GM12878 (cell line): ENCODE data around the gene CCNB3. TPM values are rescaled to one million over a fixed set of nuclear protein-coding genes. Genes with fewer than 3 reads are reported as not detected.

ENCODE experiments used
- ATAC-seq: fragments of 200-7000 bp; cut with Tn5 transposase; 3 replicates; pipeline ENCODE4 v1.9.1; 2020; ENCODE audit warnings: mild to moderate bottlenecking, moderate library complexity
- BruUV-seq: library from RNA; stranded (reverse); fragments of 400-500 nt; replicated peaks from 2 replicates; lab custom pipeline; 2021; lab: Mats Ljungman, UMichigan
- CTCF ChIA-PET: fragments of 300-600 bp; sonication (Branson Sonifier 250); formaldehyde crosslinking; extraction: SDS; loops from one replicate; lab custom pipeline; 2021; ENCODE audit warnings: inconsistent platforms; lab: Yijun Ruan, JAX
- POLR2A ChIA-PET: fragments of 350-600 bp; formaldehyde crosslinking; extraction: SDS; loops from one replicate; lab custom pipeline; 2021; ENCODE audit warnings: inconsistent platforms; lab: Charles Lee
- RAD21 ChIA-PET: fragments of 300-600 bp; sonication (Branson Sonifier 250); formaldehyde crosslinking; loops from one replicate; lab custom pipeline; 2023; ENCODE audit warnings: antibody characterized with exemption; ENCODE audit not compliant: unreplicated experiment; lab: Charles Lee
- SMC1A ChIA-PET: fragments of 300-600 bp; sonication (Branson Sonifier 250); formaldehyde crosslinking; loops from one replicate; lab custom pipeline; 2023; ENCODE audit not compliant: unreplicated experiment, uncharacterized antibody; lab: Charles Lee
- DNase-seq: peaks from one replicate; pipeline ENCODE4 v3.0.0-alpha.2; 2011; ENCODE audit warnings: low read depth, low spot score
- FAIRE-seq: peaks from 3 replicates; lab custom pipeline; 2011; peaks lifted over from hg19 to GRCh38; lab: Jason Lieb, UNC
- H2AFZ ChIP-seq: 2 replicates; pipeline ENCODE4 v1.6.0; 2011; ENCODE audit warnings: low read depth, low read length, control low read depth; ENCODE audit not compliant: control insufficient read depth
- H3K27ac ChIP-seq: 2 replicates; pipeline ENCODE4 v1.5.1; 2011; ENCODE audit warnings: control low read depth; ENCODE audit not compliant: control insufficient read depth, insufficient read depth
- H3K27me3 ChIP-seq, 2 experiments: replicated peaks in 1 of 2; 2 replicates each; pipeline versions ENCODE4 v1.6.0 to v1.6.1; 2011; ENCODE audit warnings: low read length in 1 of 2; ENCODE audit not compliant: control insufficient read depth in 2 of 2, insufficient read depth in 2 of 2
- H3K36me3 ChIP-seq, 2 experiments: 2 replicates each; pipeline ENCODE4 v1.5.1; 2011; ENCODE audit warnings: low read length in 1 of 2; ENCODE audit not compliant: control insufficient read depth in 2 of 2, insufficient read depth in 2 of 2
- H3K4me1 ChIP-seq: 2 replicates; pipeline ENCODE4 v1.6.1; 2011; ENCODE audit warnings: mild to moderate bottlenecking, low read length, moderate library complexity, mixed read lengths; ENCODE audit not compliant: control insufficient read depth, insufficient read depth
- H3K4me2 ChIP-seq: 2 replicates; pipeline ENCODE4 v1.6.0; 2011; ENCODE audit warnings: control low read depth; ENCODE audit not compliant: control insufficient read depth, insufficient read depth
- H3K4me3 ChIP-seq: fragments of 200-600 bp; sonication (generic); 2 replicates; pipeline ENCODE4 v1.5.1; 2016
- H3K79me2 ChIP-seq: 2 replicates; pipeline ENCODE4 v1.6.0; 2011; ENCODE audit warnings: low read length; ENCODE audit not compliant: control insufficient read depth, insufficient read depth
- H3K9ac ChIP-seq: 2 replicates; pipeline ENCODE4 v1.8.0; 2011; ENCODE audit warnings: low read length, control low read depth, mixed read lengths; ENCODE audit not compliant: control insufficient read depth, insufficient read depth
- H3K9me3 ChIP-seq: replicated peaks from 3 replicates; pipeline ENCODE4 v1.5.1; 2011; ENCODE audit warnings: mild to moderate bottlenecking, low read length; ENCODE audit not compliant: control insufficient read depth, insufficient read depth
- H4K20me1 ChIP-seq: 2 replicates; pipeline ENCODE4 v1.6.0; 2011; ENCODE audit not compliant: control insufficient read depth, insufficient read depth
- ATF3 ChIP-seq: IDR thresholded peaks from 2 replicates; pipeline ENCODE4 v1.6.1; 2011; ENCODE audit warnings: low read depth, mild to moderate bottlenecking, low read length, moderate library complexity, borderline replicate concordance; ENCODE audit errors: extremely low read depth
- BRCA1 ChIP-seq: IDR thresholded peaks from 2 replicates; pipeline ENCODE4 v1.6.1; 2011; ENCODE audit warnings: low read depth, low read length, improper control_type of control experiment
- CBX5 ChIP-seq: sonication (generic); IDR thresholded peaks from 2 replicates; pipeline ENCODE4 v1.6.1; 2016; ENCODE audit warnings: low read depth, moderate library complexity, mild to moderate bottlenecking, inconsistent platforms
- CEBPZ ChIP-seq: fragments of 150-350 bp; IDR thresholded peaks from 2 replicates; pipeline ENCODE4 v1.6.1; 2016; ENCODE audit warnings: low read depth, low read length
- MYB ChIP-seq: fragments of 150-350 bp; IDR thresholded peaks from 2 replicates; pipeline ENCODE4 v1.6.1; 2014; ENCODE audit warnings: mild to moderate bottlenecking, low read depth, low read length, borderline replicate concordance
- ZBTB11 ChIP-seq: fragments of 450-650 bp; formaldehyde crosslinking; IDR thresholded peaks from 2 replicates; pipeline ENCODE4 v1.5.0; 2022; ENCODE audit warnings: mild to moderate bottlenecking, missing genetic modification characterization
- ZNF217 ChIP-seq: fragments of 450-650 bp; IDR thresholded peaks from 2 replicates; pipeline ENCODE4 v1.6.1; 2017; ENCODE audit warnings: antibody characterized with exemption, mild to moderate bottlenecking
- WGBS: methylation state at CpG from one replicate; pipeline ENCODE4 v1.1.6; 2016; ENCODE audit warnings: low lambda C conversion rate; ENCODE audit not compliant: insufficient replicate concordance, insufficient coverage; ENCODE audit errors: missing lambda C conversion rate; 5-methylcytosine and 5-hydroxymethylcytosine counted together
- in situ Hi-C: fragments of 300-500 bp; cut with MboI; formaldehyde crosslinking; loops from 9 replicates; pipeline ENCODE4 v1.14.3; 2018; ENCODE audit warnings: mixed read lengths
- intact Hi-C: fragments of 100-400 bp; cut with micrococcal nuclease; formaldehyde crosslinking; loops from one replicate; pipeline ENCODE4 v1.14.2; 2022; ENCODE audit not compliant: unreplicated experiment
- polyA plus RNA-seq, 11 experiments: library from polyadenylated mRNA; depleted of rRNA in 4 of 11; unstranded in 6 of 11; stranded (reverse) in 5 of 11; fragments of >200 nt; fragmentation: Nextera tagmentation in 4 of 11; fragmentation: Illumina TruSeq in 1 of 11; extraction: Ambion mirVana in 4 of 11; extraction: Trizol in 1 of 11; gene quantifications; 1 replicate in 1 of 11; 2 replicates in 10 of 11; pipeline versions ENCODE4 v1.2.1 to v1.2.3, GENCODE V29; 2011 to 2016; ENCODE audit warnings: inconsistent platforms in 2 of 11, missing spikeins in 2 of 11, low read depth in 1 of 11
- total RNA-seq, 4 experiments: library from RNA; depleted of rRNA in 3 of 4; stranded (reverse); fragments of >200 nt in 3 of 4; fragmentation: Illumina TruSeq in 1 of 4; extraction: Trizol in 1 of 4; gene quantifications; 2 replicates each; pipeline versions ENCODE4 v1.2.1 to v1.2.3, GENCODE V29; 2013 to 2021
- TF ChIP-seq, protein P1 (sequence below): fragments of 450-650 bp; IDR thresholded peaks from 2 replicates; pipeline ENCODE4 v1.6.1; 2017; ENCODE audit warnings: mild to moderate bottlenecking, moderate library complexity

The CCNB3 gene
- total and polyA plus RNA-seq, 10 of the 15 experiments (the other 5 are each of a cell fraction or from before 2014, with no cell fraction given), result 0.09 to 0.49 (median 0.16) TPM; not detected in 3

GRCh38 chrX:50200907-50201306 lies 3.7 kb upstream of the CCNB3 start, which contains the start of gene AKAP4:
AKAP4 (minus strand) TSS chrX:50201007; CDS start chrX:50200889, 118 bp downstream.
- BruUV-seq, result no TSS peak
- Histone ChIP-seq H3K79me2 (no peaks in the 10 kb centered on the region), H3K4me2 (no peak within 1 kb of the TSS), H3K27me3 (no peaks in the 10 kb centered on the region), H3K4me1 (no peaks in the 10 kb centered on the region; the same call in 1 of the 2 replicates), H3K36me3 (no peaks in the 10 kb centered on the region), H3K4me3 (no peak within 1 kb of the TSS), H4K20me1 (no peaks in the 10 kb centered on the region), H2AFZ (no peak within 1 kb of the TSS), H3K9ac (no peak within 1 kb of the TSS), H3K9me3 (no peaks in the 10 kb centered on the region), H3K27ac (no peak within 1 kb of the TSS)
- POLR2A ChIA-PET, result no interaction called here
- intact Hi-C loops, result no loop called here
- 38% methylated on average over 1 of the region's 1 CpG for WGBS
- FAIRE-seq (no peak), ATAC-seq (no peak), DNase-seq (no peak)
- in situ Hi-C loops, result no loop called here
- TF ChIP-seq ZNF217 (no peak), MYB (no peak), ZBTB11 (CRISPR knock-in tag) (no peak), ATF3 (no peak), BRCA1 (no peak), CBX5 (no peak), CEBPZ (no peak)
- TF ChIP-seq, protein P1, sequence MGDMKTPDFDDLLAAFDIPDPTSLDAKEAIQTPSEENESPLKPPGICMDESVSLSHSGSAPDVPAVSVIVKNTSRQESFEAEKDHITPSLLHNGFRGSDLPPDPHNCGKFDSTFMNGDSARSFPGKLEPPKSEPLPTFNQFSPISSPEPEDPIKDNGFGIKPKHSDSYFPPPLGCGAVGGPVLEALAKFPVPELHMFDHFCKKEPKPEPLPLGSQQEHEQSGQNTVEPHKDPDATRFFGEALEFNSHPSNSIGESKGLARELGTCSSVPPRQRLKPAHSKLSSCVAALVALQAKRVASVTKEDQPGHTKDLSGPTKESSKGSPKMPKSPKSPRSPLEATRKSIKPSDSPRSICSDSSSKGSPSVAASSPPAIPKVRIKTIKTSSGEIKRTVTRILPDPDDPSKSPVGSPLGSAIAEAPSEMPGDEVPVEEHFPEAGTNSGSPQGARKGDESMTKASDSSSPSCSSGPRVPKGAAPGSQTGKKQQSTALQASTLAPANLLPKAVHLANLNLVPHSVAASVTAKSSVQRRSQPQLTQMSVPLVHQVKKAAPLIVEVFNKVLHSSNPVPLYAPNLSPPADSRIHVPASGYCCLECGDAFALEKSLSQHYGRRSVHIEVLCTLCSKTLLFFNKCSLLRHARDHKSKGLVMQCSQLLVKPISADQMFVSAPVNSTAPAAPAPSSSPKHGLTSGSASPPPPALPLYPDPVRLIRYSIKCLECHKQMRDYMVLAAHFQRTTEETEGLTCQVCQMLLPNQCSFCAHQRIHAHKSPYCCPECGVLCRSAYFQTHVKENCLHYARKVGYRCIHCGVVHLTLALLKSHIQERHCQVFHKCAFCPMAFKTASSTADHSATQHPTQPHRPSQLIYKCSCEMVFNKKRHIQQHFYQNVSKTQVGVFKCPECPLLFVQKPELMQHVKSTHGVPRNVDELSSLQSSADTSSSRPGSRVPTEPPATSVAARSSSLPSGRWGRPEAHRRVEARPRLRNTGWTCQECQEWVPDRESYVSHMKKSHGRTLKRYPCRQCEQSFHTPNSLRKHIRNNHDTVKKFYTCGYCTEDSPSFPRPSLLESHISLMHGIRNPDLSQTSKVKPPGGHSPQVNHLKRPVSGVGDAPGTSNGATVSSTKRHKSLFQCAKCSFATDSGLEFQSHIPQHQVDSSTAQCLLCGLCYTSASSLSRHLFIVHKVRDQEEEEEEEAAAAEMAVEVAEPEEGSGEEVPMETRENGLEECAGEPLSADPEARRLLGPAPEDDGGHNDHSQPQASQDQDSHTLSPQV, result no peak
- RAD21 ChIA-PET, result no interaction called here
- SMC1A ChIA-PET, result no interaction called here
- CTCF ChIA-PET, result interaction anchor here (2.2 kb wide), 1 partner anchor 12 kb away, joined by 8 read pairs; no protein-coding TSS in a partner anchor
